ENCODE data around the gene RAVER2.
"Not testable (repeated sequence)": the region's sequence is repeated elsewhere in the genome, so short reads cannot be mapped to it uniquely, and the experiment has no call there.

RAVER2 gene

DNA sequence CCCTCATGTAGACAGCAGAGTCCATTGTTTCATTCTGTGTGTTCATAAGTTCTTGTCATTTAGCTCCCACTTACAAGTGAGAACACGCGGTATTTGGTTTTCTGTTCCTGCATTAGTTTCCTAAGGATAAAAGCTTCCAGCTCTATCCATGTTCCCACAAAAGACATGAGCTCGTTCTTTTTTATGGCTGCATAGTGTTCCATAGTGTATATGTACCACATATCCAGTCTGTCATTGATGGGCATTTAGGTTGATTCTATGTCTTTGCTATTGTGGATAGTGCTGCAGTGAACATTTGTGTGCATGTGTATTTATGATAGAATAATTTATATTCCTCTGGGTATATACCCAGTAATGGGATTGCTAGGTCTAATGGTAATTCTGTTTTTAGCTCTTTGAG, 75.7 kb downstream of the RAVER2 start:
- not testable (repeated sequence) for DNase-seq

DNA sequence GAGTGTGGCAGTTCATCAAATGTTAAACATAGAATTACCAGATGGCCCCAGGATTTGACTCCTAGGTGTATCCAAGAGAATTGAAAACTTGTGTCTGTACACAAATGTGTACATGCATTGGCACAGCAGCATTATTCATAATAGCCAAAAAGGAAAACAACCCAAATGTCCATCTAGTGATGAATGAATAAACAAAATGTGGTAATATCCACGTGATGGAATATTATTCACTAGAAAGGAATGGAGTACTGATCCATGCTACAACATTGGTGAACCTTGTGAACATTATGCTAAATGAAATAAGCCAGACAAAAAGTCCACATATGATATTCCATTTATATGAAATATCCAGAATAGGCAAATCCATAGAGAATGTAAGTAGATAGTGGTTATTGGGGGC, 77.7 kb downstream of the RAVER2 start:
- no peak for DNase-seq

DNA sequence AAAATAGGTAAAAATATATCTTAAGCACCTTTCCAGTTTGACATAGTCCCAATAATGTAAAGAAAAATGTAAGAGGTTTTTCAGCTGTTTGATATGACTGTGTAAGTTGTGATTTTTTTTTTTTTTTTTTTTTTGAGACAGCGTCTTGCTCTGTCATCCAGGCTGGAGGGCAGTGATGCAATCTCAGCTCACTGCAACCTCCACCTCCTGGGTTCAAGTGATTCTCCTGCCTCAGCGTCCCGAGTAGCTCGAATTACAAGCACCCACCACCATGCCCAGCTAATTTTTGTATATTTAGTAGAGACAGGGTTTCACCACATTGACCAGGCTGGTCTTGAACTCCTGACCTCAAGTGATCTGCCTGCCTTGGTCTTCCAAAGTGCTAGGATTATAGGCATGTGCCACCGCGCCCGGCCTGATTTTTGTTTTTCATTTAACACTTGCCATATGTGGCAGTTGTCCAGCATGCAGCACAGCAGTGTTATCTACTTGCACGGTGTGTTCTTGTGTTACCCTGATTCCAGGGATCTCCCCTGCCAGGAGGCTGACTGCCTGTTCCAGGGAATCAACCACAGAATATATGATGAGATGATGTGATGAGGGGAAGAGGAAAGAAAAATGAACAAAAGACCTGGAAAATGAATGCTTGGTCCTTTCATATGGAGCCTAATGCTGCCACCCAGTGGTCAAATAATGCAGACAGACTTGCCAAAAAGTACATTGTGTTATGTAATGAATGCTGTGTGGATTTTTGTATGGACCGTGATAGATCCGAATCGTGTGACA, 79.0 kb downstream of the RAVER2 start:
- peak; percentile 48 to 89 for DNase-seq

DNA sequence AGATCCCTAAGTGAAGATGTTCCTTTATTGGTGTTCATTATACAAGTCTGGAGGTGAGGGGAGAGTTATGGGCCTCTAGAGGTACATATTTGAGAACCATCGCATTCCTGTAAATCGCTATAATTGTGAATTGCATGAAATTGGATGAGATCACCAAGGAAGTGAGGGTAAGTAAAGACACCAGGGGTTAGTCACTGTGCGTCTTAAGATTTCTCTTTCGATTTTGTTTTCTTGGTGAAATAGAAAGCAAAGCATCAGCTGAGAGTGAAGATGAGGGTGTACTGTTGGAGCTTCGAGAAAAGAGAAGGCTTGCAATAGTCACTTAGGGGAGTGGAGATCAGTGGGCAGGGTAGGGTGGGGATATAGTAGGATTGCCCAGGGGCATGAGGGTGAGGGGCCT, 82.1 kb downstream of the RAVER2 start:
- no peak for DNase-seq

DNA sequence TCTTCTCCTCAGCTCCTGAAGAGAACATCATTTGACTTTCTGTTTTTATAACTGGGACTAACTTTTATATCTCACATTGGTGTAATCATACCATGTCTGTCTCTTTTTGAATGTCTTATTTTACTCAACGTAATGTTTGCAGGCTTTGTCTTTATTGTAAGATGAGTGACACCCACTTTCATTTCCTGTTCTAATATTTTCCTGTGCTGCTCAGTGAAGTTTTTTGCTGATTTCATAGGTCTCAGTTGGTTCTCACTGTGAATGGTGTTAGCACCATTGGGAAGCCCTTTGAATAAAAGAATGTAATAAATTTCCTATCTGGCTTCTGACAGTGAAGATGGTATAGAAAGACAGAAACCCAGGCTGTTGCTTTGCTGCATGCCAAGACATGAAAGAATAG, 84.0 kb downstream of the RAVER2 start:
- DNase-seq = no peak

GRCh38 chr1:64829411-64830029, 84.6 kb downstream of the RAVER2 start:
- DNase-seq = no peak

GRCh38 chr1:64830030-64830651, 85.3 kb downstream of the RAVER2 start:
- no peak for DNase-seq

GRCh38 chr1:64834734-64835133, 89.9 kb downstream of the RAVER2 start:
- DNase-seq = no peak

- DNase-seq = no peak
These were observed 91.9 kb downstream of the RAVER2 start for GRCh38 chr1:64836802-64837201.

GRCh38 chr1:64838486-64838885, 93.6 kb downstream of the RAVER2 start:
- DNase-seq = no peak

GRCh38 chr1:64839261-64839660, 94.4 kb downstream of the RAVER2 start:
- no peak for DNase-seq

DNA sequence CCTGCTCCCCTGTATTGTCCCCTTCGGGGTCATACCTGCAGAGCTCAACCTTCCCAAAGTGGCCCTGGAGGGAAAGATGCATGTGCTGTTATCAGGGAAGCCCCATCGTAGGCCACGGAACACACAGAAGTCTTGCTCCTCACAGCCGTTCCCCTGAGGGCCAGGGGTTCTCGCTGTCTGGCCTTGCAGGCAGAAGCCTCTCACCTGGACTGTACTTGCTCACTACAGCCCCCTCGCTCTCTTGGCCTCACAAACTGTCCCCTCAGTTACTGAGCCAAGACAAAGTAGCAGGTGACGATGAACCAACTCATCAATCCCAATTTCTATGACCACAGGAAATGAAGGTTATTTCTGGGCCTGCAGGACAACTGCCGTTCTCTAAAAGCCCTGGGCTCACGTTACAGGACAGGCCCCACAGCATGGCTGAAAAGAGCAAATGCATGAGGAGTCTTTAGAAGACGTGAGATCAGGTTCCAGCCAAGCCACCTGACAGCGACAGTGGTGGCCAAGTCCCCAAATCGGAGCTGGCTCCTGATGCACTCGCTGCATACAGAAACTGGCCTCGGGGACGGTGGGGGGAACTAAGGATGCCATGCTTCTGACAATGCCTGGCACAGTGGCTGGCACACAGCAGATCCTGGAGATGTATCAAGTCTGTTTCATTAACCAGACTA, 95.0 kb downstream of the RAVER2 start:
- peak; percentile 9 to 66 for DNase-seq

GRCh38 chr1:64841330-64842065, 96.6 kb downstream of the RAVER2 start:
- no peak for DNase-seq

DNA sequence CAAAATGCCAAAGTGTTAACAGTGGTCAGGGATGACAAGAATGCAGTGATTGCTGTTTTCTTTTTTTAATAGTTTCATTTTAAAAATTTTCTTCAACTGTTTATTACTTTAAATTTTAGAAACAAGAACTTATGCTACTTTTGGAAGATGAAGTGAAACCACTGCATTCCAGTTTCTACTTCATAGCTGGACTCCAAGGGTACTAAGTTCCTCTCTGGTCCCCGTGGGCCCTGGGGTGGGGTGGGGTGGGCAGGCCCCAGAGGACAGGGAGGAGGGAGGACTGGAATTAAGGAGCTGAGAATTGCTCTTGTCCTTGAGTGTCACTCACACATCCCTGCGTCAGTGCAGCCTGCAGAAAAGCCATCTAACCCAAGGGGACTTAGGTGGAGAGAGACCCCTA, 97.3 kb downstream of the RAVER2 start:
- no peak for DNase-seq

DNA sequence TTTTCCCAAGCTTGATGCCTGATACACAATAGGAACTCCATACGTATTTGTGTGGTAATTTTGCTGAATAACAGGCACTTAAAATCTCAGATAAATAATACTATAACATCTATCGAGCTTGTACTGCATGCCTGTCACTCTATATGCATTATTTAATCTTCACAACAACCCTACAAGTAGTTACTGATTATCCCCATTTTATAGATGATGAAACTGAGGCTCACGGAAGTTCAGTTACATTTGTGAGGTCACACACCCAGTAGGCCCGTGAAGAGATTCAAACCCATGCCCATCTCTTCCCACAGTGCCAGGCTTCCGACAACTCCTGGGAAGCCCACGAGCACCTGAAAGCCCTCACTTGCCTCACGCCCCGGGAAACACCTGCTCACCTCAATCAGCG, 98.8 kb downstream of the RAVER2 start:
- no peak for DNase-seq

- DNase-seq = no peak
These were observed 99.3 kb downstream of the RAVER2 start for GRCh38 chr1:64844175-64844574.

- no peak for DNase-seq
These were observed 99.7 kb downstream of the RAVER2 start for GRCh38 chr1:64844609-64845008.

DNA sequence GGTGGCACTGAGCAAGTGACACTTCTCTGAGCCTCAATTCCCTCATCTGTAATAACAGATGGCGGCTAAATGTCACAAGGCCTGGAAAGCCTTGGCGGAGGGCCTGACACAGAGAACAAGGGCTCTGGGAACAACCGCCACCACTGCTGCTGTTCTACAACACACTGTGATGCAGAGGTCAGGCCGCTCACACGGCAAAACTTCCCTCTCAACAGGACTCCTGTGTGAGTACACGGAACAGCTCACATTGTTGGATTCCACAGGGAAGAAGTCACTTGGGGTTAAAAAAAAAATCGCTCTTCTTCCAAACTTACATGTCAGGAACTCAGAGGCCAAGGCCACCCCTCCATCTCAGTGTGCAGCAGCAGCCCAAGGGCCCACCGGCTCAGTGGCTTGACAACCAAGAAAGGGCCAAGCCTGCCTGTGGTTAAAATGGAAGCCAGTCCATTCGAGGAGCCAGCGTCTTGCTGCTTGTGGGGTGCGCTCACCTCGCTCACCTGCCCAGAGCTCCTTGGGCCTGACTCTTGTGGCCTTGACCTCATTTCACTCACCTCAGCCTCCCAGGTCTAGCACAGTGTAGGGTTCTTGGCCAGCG, 101.1 kb downstream of the RAVER2 start:
- DNase-seq = no peak

DNA sequence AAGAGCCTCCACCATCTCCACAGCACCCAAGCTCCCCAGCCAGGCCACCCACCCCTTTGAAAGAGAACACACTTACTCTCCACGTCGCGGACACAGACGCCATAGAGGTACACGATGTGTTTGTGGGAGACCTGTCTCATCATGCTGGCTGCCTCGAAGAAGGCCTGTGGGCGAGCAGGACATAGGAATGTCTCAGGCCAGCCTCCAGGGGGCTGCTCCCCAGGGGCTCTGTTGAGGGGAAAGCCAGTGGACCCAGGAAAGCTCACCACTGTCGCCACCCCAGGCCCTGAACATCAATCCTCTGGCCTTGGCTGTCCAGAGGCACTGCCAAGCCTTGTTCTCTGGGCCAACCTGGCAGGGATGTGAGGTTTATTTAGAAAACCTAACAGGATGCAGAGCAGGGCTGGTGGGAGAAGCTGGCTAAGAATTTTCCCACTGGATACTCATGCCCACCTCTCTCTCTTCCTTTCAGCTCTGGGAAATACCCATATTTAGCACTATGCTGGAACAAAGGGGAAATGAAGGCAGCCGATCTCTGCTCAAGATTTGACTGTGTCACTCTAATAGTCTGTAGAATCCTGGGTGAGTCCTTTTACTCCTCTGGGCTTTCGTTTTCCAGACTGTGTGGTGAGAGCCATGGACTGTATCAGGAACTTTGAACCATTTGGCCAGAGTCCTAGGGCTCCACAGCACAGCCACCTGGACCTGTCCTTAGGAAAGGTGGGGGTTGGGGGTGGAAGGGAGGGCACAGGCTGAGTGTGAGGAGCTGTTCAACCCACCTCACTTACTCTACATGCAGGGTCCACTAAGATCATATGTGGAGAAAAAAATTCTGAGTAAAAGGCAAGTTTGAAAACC, 101.9 kb downstream of the RAVER2 start:
- no peak for DNase-seq

- DNase-seq = no peak
These were observed 102.8 kb downstream of the RAVER2 start for GRCh38 chr1:64847666-64848065.

DNA sequence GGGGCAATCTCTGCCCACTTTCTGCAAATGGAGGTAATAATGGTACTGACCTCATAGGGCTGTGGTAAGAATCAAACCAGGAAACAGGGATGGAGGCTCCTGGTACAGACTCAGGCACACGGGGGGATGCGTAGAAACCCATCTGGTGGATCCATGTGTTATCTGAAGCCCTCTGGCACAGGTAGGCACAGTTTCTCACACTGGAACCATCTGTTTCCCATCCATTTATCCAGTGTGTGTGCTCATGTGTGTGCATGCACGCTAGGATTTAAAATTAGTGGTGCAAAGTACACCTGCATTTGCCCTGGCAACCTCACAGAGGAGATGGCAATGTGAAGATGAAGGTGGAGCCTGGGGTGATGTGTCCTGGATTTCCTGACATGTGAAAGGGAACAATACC, 103.3 kb downstream of the RAVER2 start:
- no peak for DNase-seq
